ENCODE data around the gene TMEM131L. TPM values are rescaled to one million over a fixed set of nuclear protein-coding genes. Genes with fewer than 3 reads are reported as not detected.

The TMEM131L gene
- total RNA-seq, 3 donors from 2014 or later (not counting 1 experiment from before 2014, with no cell fraction given): 67.8 to 105 (median 71.1) TPM

DNA sequence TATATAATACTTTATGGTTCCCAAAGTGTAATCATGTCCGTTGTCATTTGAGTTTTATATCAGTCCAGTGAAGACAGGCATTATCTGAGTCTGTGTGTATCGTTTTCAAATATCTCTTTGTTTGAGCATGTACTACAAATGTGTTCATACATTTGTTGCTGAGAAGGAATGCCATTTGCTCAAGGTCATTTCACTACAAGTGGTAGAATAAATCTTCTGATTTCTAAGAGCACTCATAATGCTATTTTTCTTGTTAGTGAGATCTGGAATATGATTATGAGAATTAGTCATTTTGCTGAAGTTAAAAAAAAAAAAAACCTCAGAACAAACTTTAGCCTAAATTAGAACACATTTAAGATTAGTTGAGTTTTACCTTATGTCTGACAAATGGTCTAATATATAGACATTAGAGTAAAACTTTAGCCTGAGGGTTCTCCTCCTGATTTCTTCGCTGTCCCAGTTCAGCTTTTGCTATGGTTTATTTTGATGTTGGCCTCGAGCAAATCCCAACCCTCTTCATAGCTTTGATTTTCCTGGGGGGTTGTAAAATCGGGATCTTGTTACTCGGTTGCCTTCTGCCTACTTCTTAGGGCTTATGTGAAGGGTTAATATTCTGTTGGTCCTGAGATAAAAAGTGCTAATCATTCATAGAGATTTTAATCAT, 87.1 kb downstream of the TMEM131L start:
- no peak for ATAC-seq
- intact Hi-C loops (cut with micrococcal nuclease): no loop called here
- Histone ChIP-seq H3K4me1 (ENCODE audit: control insufficient read depth, insufficient read depth, low read length) (peaks cover 7% of the 10 kb centered on the region), H3K4me3 (ENCODE audit: low read length) (no peak overlapping the region), H3K27me3 (ENCODE audit: control insufficient read depth, insufficient read depth, low read length) (no peaks in the 10 kb centered on the region), H3K36me3 (ENCODE audit: control insufficient read depth, insufficient read depth, low read length) (peaks cover 53% of the 10 kb centered on the region), H3K27ac (ENCODE audit: low read length) (no peak overlapping the region), H3K9me3 (ENCODE audit: control insufficient read depth, insufficient read depth, low read length) (no peaks in the 10 kb centered on the region)
- no peak overlapping the region for H3K4me3 Mint-ChIP-seq
- H3K36me3 Mint-ChIP-seq: peaks cover 15% of the 10 kb centered on the region
- TF ChIP-seq, protein P1, sequence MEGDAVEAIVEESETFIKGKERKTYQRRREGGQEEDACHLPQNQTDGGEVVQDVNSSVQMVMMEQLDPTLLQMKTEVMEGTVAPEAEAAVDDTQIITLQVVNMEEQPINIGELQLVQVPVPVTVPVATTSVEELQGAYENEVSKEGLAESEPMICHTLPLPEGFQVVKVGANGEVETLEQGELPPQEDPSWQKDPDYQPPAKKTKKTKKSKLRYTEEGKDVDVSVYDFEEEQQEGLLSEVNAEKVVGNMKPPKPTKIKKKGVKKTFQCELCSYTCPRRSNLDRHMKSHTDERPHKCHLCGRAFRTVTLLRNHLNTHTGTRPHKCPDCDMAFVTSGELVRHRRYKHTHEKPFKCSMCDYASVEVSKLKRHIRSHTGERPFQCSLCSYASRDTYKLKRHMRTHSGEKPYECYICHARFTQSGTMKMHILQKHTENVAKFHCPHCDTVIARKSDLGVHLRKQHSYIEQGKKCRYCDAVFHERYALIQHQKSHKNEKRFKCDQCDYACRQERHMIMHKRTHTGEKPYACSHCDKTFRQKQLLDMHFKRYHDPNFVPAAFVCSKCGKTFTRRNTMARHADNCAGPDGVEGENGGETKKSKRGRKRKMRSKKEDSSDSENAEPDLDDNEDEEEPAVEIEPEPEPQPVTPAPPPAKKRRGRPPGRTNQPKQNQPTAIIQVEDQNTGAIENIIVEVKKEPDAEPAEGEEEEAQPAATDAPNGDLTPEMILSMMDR (IDR thresholded peaks at IDR 0.05): no peak
- 73% methylated on average over 4 of the region's 6 CpGs for WGBS (ENCODE audit: insufficient coverage)
- H3K9me3 Mint-ChIP-seq: no peaks in the 10 kb centered on the region
- H3K27ac Mint-ChIP-seq: peak overlapping the region in 1 of 2 donors; percentile 27
- DNase-seq: no peak
- peaks cover 33 to 40% of the 10 kb centered on the region in 2 donors for H3K4me1 Mint-ChIP-seq
- no peaks in the 10 kb centered on the region for H3K27me3 Mint-ChIP-seq (ENCODE audit: low read depth in 2 of 2)

- H3K9me3 ChIP-seq (ENCODE audit: control insufficient read depth, insufficient read depth, low read length): no peaks in the 10 kb centered on the region
- no peak overlapping the region for H3K4me3 ChIP-seq (ENCODE audit: low read length)
- H3K36me3 ChIP-seq (ENCODE audit: control insufficient read depth, insufficient read depth, low read length): peaks cover 57% of the 10 kb centered on the region
- Mint-ChIP-seq H3K27ac (peak overlapping the region in 1 of 2 donors; percentile 27), H3K4me3 (no peak overlapping the region), H3K4me1 (peaks cover 28 to 35% of the 10 kb centered on the region in 2 donors), H3K36me3 (peaks cover 15% of the 10 kb centered on the region), H3K27me3 (ENCODE audit: low read depth in 2 of 2) (no peaks in the 10 kb centered on the region), H3K9me3 (no peaks in the 10 kb centered on the region)
- intact Hi-C loops (cut with micrococcal nuclease): no loop called here
- H3K27me3 ChIP-seq (ENCODE audit: control insufficient read depth, insufficient read depth, low read length): no peaks in the 10 kb centered on the region
- ATAC-seq (no peak), DNase-seq (no peak)
- H3K4me1 ChIP-seq (ENCODE audit: control insufficient read depth, insufficient read depth, low read length): peaks cover 3% of the 10 kb centered on the region
- TF ChIP-seq, protein P1 (IDR thresholded peaks at IDR 0.05): no peak
- H3K27ac ChIP-seq (ENCODE audit: low read length): no peak overlapping the region
These were observed 87.6 kb downstream of the TMEM131L start for GRCh38 chr4:153553819-153554170.

DNA sequence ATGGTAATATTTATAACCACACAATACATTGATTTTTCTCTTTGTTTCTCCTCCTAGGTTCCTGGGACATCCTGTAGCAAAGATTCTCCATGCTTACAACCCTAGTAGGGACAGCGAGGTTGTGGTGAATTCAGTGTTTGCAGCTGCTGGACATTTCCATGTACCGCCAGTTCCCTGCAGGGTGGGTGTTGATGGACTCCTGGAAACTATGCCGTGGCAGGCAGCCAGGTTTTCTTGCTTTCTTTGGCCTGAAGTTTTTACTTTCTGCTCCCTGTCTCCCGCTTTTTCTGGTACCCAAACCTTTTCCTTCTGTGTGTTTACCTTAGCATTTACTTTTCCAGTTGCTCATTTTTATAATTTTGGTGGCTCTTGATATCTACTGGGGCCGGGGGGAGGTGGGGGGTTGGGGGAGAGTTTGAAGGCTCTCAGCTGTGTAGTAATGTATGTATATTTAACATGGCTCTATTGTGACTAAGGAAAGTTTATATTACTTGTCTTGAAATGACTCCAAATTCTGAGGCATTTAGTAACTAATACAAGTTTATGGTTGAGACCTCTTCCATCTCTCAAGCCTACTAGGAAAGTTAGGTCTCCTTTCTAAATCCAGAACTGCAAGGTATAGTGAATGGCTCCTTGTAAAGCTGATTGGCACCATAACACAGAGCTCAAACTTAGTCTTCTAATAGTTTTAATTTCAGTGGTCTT, 89.7 kb downstream of the TMEM131L start:
- Mint-ChIP-seq H3K4me3 (no peak overlapping the region), H3K27me3 (ENCODE audit: low read depth in 2 of 2) (no peaks in the 10 kb centered on the region), H3K36me3 (peaks cover 19% of the 10 kb centered on the region), H3K27ac (peak overlapping the region; percentile 38 to 54), H3K9me3 (no peaks in the 10 kb centered on the region), H3K4me1 (peaks cover 25 to 41% of the 10 kb centered on the region in 2 donors)
- Histone ChIP-seq H3K27me3 (ENCODE audit: control insufficient read depth, insufficient read depth, low read length) (no peaks in the 10 kb centered on the region), H3K27ac (ENCODE audit: low read length) (no peak overlapping the region), H3K36me3 (ENCODE audit: control insufficient read depth, insufficient read depth, low read length) (peaks cover 70% of the 10 kb centered on the region), H3K4me1 (ENCODE audit: control insufficient read depth, insufficient read depth, low read length) (no peaks in the 10 kb centered on the region), H3K4me3 (ENCODE audit: low read length) (no peak overlapping the region), H3K9me3 (ENCODE audit: control insufficient read depth, insufficient read depth, low read length) (no peaks in the 10 kb centered on the region)
- TF ChIP-seq, protein P1 (IDR thresholded peaks at IDR 0.05): no peak
- DNase-seq (no peak), ATAC-seq (no peak)
- WGBS (ENCODE audit: insufficient coverage): 94% methylated on average over 5 of the region's 5 CpGs
- intact Hi-C loops (cut with micrococcal nuclease): no loop called here
